NCI-H1417 (cell line): ENCODE results near the gene SLAMF9.

ENCODE experiments used
- DNase-seq, 3 experiments: peaks; one replicate each; lab custom pipeline; 2025; lab: John Stamatoyannopoulos, UW

Gene SLAMF9

DNA sequence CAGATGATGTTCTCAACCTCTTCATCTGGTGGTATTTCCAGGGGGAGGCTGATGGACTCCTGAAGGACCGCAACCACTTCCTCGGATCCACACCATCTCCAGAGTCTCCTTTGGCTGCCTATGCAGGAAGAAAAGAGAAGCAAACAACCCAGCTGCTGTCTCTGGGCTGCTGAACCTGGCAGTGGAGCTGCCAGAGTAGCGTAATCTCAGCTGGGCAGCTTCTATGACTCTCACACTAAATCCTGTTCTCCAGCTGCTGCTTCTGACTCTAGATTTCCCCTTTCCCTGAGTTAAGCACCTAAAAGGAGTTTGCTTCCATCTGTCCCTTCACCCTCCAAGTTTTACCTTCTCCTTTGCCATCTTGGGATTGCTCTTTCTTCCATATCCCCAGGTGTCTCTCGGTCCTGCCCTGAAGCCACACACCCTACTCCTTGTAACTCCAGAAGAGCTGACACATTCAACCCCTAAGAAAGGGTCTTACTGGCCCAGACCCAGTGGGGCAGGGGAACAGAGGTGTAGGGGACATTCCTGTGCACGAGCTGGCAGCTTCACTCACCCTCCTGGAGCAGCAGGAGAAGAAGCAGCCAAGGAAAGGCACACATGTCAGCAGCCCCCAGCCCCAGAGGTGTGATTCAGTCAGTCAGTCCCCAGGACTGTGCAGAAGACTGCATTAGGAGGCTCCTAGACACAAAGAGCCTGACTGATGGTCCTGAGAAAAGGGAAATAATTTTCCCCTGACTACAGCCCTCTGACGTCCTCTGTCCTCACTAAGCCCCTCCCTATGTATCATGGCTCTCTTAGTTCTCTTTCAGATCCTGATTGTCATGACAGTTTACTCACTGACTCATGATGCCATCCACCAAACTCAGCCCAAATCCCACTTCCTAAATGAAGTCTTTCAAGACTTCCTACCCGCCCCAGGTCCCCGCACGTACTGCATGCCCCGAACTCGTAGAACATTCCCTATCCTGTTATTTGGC is at the start of gene SLAMF9:
TSS of gene SLAMF9 (minus strand) at position 702 of the 980 bp plus-strand sequence. CDS start at position 602, 100 bp downstream.
- DNase-seq: no peak

DNA sequence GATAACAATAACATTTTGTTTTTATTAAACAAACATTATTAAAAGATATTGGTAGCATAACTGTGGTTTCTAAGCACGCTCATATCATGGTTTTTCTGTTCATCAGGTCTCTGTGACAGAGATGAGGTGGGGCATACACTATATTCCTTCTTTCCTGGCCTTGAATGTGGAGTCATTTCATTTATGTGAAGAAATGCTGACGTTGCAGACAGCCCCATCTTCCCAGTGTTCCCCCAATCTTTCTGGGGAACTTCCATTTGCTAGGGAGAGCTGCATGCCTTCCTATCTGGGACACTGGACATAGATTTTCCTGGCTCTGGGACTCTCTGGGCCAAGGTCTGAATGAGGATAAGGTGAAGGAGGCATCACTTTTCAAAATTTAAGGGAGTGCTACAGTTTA is 47.4 kb upstream of the SLAMF9 start:
- DNase-seq: no peak

DNA sequence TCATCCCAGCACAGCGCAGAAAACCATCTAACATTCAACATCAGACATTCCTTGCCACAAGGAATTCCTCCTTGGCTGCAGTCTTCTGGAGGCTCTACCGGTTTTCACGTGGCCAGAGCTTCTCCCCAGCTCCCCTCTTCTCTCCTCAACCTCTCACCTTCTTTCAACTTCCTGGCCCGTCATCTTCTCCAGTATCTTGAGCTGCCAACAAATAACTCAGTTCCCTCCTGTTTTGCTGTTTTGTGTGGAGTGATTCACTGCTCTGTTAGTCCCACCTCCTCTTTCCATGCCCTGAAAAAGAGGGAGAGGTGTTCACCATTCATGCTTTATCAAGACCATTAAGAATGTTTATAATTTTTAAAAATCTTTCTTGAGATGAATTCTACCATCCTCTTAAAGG is 45.2 kb upstream of the SLAMF9 start:
- DNase-seq: no peak

DNA sequence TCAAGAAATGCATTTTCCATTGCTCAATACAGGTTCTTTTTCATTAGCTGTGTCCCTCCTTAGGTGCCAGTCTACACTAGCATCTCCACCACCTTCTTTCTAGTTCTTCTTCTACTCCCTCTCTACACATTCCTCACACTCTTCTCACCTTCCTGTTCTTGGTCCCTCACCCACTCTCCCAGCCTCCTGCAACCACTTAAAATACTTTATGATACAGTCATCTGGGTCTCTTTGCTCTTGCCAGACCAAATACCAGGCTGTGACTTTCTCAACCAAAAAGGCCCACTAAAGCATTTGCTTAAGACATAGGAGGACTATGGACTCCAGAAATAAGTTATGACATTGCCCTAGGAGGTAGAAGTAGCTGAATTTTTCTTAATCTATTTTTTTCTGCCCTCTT is 42.6 kb upstream of the SLAMF9 start:
- no peak for DNase-seq

DNA sequence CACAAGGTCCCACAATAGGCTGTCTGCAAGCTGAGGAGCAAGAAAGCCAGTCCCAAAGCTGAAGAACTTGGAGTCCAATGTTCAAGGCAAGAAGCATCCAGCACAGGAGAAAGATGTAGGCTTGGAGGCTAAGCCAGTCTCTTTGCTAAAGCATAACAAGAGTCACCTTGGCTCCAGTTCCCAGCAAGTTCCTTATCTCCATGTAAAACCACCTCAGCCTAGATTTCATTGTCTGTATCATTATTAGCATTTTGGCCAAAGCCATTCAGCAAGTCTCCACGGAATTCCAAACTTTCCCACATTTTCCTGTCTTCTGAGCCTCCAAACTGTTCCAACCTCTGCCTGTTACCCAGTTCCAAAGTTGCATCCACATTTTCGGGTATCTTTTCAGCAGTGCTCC is 40.9 kb upstream of the SLAMF9 start:
- DNase-seq: no peak

DNA sequence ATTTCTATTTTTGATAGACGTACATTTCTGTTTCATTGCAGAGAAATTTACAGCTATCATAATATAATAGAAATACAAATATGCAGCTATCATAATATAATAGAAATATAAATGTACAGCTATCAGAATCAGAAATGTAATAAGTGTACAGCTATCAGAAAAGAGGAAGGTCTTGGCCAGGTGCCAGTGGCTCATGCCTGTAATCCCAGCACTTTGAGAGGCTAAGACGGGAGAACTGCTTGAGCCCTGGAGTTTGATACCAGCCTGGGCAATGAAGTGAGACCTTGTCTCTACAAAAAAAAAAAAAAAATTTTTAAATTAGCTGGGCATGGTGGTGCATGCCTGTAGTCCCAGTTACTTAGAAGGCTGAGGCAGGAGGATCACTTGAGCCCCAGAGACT is 39.9 kb upstream of the SLAMF9 start:
- DNase-seq: peak in 1 of 3 experiments; percentile 25

DNA sequence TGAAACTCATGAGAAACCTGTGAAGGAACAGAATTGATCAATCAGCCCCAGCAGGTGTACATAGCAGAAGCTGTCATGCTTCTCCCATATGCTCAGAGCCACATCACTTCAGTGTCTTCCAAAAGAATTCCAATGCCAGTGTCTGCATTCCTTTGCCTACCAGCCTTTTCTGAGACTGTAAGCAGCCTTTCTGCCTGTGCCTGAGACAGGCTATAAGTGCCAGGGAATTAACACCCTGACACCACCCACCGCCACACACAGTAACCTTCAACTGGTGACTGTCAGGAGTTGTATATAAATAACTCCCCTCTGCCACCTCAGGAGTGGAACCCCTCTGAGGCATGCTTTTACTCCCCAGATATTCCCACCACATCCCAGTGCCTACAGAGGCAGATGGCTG is 38.1 kb upstream of the SLAMF9 start:
- no peak for DNase-seq

DNA sequence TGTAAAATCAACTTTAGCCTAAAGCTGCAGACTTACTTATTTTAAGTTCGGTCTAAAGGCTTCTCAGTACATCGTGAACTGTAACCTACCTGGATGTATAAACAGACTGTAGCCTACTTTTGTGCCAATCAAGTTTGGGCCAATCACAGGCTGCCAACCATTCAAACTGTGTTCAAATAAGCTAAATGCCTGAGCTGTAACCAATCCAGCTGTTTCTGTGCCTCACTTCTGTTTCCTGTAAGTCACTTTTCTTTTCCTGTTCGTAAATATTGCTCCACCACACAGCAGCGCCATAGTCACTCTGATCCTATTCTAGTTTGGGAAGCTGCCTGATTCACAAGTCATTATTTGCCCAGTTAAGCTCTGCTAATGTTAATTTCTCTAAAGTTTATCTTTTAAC is 37.5 kb upstream of the SLAMF9 start:
- DNase-seq: peak in 1 of 3 experiments; percentile 9

DNA sequence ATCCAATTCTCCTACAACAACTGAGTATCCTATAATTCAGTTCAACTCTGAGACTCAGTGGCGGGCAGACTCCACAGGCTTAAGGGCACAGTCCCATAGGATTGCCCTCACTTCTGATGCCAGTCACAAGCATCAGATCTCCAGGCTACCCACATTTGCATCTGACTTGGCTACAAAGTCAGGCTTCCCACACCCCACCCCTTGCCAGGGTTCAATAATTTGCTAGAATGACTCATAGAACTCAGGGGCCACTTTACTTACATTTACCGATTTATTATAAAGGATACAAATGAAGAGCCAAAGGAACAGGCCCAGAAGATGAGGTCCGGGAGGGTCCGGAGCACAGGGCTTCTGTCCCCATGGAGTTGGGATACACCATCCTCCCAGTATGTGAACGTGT is 36.0 kb upstream of the SLAMF9 start:
- DNase-seq: no peak

DNA sequence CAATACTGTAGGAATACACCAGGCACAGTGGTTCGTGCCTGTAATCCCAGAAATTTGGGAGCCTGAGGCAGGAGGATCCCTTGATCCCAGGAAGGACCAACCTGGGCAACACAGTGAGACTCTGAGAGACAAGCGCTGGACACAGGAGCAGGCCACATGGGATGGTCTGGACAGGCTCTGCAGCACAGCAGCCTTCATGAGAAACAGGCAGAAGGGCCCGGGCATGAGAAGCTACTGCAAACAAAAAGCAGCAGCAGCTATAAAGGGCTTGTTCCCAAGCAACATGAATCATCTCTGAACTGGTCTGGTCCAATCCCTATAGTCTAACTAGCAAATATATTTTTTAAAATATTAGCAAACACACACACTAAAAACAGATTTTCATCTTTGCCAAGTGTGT is 35.5 kb upstream of the SLAMF9 start:
- DNase-seq: no peak

DNA sequence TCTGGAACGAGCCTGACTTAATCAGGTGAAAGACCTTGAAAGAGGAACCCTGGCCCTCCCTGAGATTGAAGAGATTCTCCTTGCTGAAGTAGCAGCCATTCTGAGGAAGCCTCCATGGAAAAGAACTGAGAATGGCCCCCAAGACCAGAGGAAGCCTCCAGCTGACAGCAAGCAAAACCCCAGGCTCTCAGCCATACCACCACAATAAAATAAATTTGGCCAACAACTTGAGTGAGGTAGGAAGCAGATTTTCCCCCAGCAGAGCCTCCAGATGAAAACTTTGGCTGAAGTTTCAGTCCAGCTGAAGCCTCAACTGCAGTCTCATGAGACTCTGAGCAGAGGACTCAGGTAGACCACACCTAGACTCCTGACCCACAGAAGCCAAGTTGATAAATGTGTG is 34.0 kb upstream of the SLAMF9 start:
- no peak for DNase-seq

DNA sequence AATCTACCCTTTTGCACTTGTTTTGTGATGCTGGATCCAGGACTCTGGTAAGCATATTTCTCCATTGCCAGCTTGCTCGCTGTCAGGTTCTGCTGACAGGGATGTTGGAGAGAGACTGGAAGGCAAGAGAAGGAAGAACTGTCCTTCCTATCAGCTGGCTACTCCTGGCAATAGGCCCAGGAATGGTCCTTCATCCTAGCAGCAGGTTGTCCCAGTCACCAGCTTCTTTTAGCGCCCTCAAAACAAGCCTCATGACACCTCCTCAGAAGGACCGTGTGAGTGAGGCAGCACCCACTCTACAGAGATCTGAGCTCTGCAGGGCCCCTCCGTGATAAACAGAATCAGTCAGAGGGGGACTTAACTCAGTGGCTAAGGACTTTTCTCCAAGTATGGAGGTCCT is 33.1 kb upstream of the SLAMF9 start:
- no peak for DNase-seq

DNA sequence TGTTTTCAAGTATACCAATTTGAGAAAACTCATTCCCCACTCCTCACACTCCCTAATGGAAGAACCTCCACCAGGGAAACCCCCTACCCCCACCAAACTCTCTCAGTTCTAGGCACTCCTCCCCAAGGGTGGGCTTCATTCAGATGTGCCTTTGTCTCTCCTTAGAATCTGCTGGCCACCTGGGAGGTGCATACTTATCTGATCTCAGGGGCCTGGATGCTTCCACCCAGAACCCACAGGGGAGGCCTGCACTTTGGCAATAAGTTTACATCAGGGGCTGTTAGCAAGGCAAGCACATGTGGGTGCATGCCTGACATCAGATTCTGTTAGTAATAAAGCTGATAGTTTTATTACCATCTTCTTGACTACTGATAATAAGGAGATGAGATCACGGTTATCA is 32.5 kb upstream of the SLAMF9 start:
- DNase-seq: no peak

DNA sequence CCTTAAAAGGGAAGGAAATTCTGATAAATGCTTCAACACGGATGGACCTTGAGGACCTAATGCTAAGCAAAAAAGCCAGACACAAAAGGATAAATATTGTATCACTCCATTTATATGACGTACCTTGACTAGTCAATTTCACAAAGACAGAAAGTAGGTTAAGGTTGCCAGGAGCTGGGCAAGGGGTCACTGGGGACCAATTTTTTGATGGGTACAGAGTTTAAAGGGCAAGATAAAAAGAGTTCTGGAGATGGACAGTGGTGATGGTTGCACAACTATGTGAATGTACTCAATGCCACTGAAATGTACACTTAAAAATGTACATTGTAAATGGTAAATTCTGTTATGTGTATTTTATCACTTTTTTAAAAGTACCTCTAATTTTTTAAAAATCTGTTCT is 32.1 kb upstream of the SLAMF9 start:
- DNase-seq: no peak

DNA sequence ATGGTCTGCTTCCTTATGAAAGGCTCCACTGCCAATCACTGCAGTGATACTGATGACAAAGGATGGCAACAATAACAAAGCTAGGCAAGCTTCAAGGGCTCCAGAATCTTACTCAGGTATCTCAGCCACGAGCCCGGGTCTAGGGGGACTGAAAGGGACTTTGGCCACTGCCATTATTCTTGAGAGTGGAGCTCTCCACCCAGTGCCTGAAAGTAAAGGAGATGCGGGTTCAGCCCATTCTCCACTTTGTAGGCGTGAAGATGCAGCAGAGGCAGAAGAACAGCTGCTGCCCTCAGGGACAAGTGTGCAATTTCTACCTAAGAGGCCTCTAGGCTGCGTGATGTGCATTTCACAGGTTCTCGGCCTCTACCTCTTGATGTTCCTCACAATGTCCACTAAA is 31.4 kb upstream of the SLAMF9 start:
- no peak for DNase-seq

DNA sequence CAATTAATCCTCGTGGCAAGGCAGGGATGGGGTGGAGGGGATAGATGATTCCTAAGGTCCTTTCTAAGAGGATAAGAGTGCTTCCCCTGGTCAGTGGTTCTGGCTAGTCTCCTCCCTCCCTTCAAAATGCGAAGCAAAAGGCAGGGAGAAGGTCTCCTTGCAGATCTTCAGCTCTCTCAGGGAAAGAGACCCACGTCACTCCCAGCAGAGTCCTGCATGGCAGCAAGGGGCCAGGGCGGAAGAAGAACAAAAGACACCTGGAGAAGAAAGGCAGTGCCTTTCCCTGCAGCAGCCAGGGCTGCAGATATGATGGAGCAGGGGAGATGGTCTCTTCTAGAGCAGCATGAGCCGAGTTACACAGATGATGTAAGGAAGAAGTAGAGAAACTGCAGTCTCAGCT is 29.6 kb upstream of the SLAMF9 start:
- DNase-seq: no peak

DNA sequence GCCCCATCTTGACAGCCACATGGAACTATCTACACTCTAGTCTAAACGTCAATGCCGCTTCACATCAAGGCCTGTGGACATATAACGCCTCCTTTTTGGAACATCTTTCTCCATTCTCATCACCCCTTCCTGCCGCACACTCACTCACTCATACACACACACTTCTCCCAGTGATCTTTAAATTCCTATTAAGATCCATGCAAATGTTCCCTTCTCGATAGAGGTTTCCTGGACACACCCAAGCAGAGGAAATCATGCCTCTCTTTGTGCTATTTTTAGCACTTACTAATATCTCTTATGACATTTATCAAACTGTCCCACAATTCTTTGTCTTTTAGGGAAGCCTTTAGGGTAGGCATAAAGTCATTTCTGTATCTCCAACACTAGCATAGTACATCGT is 28.2 kb upstream of the SLAMF9 start:
- no peak for DNase-seq

DNA sequence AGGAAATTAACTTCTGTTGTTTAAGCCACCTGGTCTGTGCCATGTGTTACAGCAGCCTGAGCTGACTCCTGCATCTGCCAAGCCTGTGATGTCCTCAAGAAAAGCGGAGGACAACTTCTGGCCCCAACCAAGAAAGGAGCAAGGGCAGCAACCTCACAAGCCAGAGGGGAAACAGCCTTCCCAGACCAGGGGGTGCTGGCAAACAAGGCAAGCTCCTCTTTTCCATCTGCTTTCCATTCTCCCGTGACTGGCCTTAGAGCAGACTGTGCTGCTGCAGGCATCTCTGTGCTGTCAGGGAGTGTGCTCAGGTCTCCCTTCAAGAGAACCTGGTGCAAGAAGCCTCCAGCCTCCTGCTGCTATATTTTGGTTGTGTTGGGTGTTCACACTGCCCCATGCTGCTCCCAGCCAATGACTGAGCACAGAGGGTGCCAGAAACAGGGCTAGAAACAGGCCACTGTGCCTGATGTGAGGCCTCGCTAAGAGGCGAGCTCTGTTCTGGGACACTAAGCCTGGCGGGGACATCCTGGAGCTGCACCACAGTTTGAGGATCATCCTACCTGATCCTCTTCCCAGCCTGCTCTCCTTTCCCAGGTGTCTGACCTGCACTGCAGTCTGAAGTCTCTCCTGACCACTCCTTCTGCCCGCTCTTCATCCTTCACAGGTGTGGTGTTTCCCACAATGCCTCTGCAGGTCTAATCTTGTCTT is 27.5 kb upstream of the SLAMF9 start:
- no peak for DNase-seq

DNA sequence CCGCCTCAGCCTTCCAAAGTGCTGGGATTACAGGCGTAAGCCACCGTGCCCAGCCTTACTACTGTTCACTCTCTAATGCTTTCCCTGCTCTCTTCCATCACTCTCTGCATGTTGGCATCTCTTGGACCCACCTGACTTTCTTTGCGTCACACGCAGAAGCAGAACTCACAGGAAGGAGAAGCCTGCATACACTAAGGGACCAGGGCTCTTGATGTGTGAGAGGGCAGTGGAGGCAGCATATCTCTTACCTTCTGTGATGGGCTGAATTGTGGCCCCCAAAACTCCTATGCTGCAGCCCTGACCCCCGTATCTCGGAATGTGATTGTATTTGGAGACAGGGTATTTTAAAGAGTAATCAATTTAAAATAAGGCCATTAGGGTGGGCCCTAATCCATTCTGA is 26.7 kb upstream of the SLAMF9 start:
- DNase-seq: no peak

DNA sequence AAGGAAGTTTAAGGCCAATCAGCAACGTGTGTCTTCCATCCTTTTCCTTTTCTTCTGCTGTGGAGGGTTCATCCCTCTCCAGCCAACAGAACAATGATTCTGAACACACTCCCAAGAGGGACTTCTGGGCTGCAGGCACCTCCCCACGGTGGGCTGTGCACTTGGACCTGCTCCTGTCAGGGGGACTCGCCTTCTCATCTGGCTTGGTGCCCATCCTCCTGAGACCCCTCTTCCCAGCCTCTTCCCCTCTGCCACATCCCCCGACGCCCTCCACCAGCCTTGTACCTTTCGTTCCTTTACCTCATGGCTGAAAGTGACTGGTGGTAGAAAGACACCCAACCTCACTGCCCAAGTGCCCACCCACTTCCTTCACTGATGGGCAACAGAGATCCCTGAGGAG is 26.0 kb upstream of the SLAMF9 start:
- DNase-seq: no peak

DNA sequence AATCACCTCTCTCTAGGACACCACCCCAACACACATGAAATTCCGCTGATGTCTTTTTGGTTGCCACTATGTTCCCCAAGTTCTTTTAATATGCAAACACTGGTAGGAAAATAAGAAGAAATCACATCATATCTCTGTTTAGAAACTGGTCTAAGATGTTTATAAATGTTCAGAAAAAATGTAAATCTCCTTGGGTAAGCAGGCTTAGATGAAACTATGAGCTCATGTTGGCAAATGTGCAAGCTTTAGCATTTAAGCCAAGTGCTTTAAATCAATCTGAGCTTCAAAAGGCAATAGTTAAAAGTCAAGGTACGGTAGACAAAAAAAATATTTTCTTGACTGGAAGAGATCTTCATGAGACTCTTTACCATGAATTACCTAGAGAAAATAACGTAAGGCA is 25.2 kb upstream of the SLAMF9 start:
- DNase-seq: no peak

DNA sequence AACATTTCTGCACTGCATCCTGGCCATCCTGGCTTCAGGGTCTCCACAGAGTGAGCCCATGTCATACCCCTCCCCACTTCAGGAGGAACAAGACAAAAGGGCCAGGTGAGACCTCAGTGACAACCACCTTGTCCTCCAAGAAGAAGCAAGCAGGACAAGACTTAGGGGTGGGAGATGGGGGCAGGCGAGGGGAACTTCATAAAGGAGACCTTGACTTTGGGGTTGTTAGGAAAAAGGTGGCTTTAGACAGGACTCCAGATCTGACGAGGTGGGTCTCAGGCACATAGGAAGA is 24.0 kb upstream of the SLAMF9 start:
- DNase-seq: no peak

DNA sequence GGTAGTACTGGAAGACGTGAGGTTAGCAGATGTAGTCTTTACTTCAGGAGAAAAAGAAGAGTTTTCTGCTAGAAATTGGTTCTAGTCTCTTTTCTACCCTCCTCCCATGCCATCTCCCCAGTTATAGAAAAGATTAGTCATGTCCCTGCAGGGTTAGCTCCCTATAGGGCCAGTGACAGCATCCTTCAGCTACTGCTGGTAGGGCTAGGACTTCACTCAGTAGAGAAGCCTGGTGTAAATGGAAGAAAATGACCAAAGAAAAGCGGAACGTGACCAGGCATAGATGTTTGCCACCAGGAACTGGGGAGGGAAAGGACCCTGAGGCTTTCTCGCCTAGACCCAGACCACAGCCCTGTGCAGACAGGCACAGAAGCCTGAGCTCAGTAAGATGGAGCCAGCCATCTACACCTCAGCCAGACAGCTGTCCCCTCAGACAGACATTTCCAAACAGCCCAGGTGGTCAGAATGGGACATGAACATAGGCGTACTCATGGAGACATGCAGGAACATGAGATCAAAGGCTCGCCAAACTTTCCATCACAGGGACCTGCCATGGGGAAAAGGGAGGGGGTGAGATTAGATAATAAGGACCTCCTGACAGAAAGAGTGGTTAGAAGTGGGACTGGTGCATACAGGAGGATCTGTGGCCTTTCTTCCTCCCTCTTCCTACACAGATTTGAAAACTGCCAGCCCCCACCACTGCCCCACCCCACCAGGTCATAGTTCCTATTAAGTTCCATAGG is 23.5 kb upstream of the SLAMF9 start:
- DNase-seq: no peak
